NB4 (cell line): ENCODE results near the gene LARP6.

Experiments
- MYC ChIP-seq: IDR thresholded peaks from 2 replicates; pipeline ENCODE4 v1.6.1; 2011; ENCODE audit warnings: low read depth, low read length
- POLR2A ChIP-seq: IDR thresholded peaks from 2 replicates; pipeline ENCODE4 v1.6.1; 2011; ENCODE audit warnings: mild to moderate bottlenecking; ENCODE audit not compliant: insufficient read length; ENCODE audit errors: extremely low read depth
- TF ChIP-seq, protein P1 (sequence below): IDR thresholded peaks from one replicate; pipeline ENCODE4 v1.5.1; 2012; ENCODE audit warnings: low read depth, low read length
- TF ChIP-seq, protein P2 (sequence below): IDR thresholded peaks from 2 replicates; pipeline ENCODE4 v1.6.1; 2011; ENCODE audit warnings: low read depth, low read length

DNA sequence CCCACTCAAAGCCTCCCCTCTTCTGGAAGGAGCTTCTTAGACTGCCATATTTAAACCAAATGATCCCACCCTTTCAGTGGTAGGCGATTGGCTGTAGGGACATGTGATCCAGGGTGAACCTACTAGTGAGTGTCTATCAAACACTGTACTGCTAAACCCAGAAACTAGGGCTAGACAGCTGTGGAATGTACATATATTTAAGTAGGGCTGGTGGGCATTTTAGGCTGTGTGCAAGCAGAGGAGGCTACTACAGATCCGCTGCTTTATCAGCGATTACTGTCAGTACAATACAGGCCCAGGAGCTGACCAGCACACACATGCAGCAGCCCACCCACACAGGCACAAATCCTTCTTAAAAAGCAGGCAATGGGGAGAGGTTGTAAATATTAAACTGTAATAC, 15.4 kb upstream of the LARP6 start:
- TF ChIP-seq MYC (no peak), POLR2A (no peak)
- TF ChIP-seq, protein P1, sequence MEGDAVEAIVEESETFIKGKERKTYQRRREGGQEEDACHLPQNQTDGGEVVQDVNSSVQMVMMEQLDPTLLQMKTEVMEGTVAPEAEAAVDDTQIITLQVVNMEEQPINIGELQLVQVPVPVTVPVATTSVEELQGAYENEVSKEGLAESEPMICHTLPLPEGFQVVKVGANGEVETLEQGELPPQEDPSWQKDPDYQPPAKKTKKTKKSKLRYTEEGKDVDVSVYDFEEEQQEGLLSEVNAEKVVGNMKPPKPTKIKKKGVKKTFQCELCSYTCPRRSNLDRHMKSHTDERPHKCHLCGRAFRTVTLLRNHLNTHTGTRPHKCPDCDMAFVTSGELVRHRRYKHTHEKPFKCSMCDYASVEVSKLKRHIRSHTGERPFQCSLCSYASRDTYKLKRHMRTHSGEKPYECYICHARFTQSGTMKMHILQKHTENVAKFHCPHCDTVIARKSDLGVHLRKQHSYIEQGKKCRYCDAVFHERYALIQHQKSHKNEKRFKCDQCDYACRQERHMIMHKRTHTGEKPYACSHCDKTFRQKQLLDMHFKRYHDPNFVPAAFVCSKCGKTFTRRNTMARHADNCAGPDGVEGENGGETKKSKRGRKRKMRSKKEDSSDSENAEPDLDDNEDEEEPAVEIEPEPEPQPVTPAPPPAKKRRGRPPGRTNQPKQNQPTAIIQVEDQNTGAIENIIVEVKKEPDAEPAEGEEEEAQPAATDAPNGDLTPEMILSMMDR, result no peak
- TF ChIP-seq, protein P2, sequence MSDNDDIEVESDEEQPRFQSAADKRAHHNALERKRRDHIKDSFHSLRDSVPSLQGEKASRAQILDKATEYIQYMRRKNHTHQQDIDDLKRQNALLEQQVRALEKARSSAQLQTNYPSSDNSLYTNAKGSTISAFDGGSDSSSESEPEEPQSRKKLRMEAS, result no peak
